ENCODE data around the gene AGPS. TPM values are rescaled to one million over a fixed set of nuclear protein-coding genes. Genes with fewer than 3 reads are reported as not detected.
"Not testable (repeated sequence)": the region's sequence is repeated elsewhere in the genome, so short reads cannot be mapped to it uniquely, and the experiment has no call there.

AGPS gene
- total RNA-seq, 1 donor from 2014 or later = 34.5 TPM

- DNase-seq (ENCODE audit: low spot score) = no peak
Observed at GRCh38 chr2:177385151-177385550, 7.4 kb upstream of the AGPS start.

GRCh38 chr2:177391822-177392372 is 676 bp upstream of the AGPS start:
- no peak for DNase-seq (ENCODE audit: low spot score)

GRCh38 chr2:177393203-177393755 is 706 bp downstream of the AGPS start:
- no peak for DNase-seq (ENCODE audit: low spot score)

GRCh38 chr2:177393824-177394593 is 1.4 kb downstream of the AGPS start:
- DNase-seq (ENCODE audit: low spot score) = no peak

GRCh38 chr2:177394594-177394973 is 2.0 kb downstream of the AGPS start:
- DNase-seq (ENCODE audit: low spot score) = no peak

- DNase-seq (ENCODE audit: low spot score) = no peak
Observed at GRCh38 chr2:177395351-177396065, 2.9 kb downstream of the AGPS start.

DNA sequence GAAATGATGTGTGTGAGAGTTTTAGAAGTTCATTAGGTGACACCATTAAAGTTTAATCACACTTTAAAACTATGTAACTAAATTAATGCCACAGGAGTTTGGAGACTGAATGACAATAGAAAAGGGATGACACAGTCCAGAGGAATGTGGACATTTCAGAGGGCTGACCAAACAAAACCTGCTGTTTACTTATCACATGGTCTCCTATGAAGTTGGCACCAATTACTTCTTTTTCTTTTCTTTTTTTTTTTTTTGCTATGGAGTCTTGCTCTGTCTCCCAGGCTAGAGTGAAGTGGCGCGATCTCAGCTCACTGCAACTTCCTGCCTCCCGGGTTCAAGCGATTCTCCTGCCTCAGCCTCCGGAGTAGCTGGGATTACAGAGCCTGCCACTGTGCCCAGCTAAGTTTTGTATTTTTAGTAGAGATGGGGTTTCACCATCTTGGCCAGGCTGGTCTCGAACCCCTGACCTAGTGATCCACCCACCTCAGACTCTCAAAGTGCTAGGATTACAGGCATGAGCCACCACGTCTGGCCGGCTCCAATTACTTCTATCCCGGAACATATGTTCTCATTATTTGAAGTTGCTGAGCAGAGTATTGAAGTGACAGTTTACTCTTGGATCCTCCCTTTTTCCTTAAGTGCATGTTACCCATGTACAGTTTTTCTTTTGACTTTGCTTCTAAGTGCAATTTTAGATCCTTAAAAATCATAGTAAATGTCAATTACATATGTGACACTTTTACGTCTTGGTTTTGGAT is 4.3 kb downstream of the AGPS start:
- no peak for DNase-seq (ENCODE audit: low spot score)

DNA sequence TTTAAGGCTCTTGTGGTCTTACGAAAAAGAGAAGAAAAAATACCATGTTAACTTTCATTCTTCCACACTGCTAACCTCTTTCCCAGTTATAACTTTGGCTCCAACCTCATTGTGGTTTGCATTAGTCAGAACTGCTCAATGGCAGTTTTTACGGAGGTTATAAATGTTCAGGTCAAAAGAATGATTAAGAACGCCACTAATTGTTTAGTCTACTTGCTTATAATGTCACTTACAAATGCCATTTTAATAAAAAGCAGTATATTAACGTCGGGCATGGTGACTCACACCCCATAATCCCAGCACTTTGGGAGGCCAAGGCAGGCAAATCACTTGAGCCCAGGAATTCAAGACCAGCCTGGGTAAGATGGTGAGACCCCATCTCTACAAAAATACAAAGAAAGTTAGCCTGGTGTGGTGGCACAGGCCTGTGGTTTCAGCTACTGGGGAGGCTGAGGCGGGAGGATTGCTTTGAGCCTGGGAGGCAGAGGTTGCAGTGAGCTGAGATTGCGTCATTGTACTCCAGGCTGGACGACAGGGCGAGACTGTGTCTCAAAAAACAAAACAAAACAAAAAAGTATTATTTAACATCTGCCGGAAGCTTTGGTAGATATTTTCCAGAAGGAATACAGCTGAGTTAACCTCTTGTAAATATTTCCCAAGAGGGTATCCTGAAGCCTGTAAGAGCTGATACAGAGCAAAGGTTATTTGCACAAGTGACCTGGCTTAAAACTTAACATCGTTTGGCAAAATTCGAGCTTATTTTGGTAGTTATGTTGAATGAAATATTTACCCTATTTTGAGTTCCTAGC is 5.1 kb downstream of the AGPS start:
- DNase-seq (ENCODE audit: low spot score) = no peak

- DNase-seq (ENCODE audit: low spot score) = no peak
Observed at GRCh38 chr2:177398290-177398683, 5.7 kb downstream of the AGPS start.

- no peak for DNase-seq (ENCODE audit: low spot score)
Observed at GRCh38 chr2:177398791-177399190, 6.2 kb downstream of the AGPS start.

DNA sequence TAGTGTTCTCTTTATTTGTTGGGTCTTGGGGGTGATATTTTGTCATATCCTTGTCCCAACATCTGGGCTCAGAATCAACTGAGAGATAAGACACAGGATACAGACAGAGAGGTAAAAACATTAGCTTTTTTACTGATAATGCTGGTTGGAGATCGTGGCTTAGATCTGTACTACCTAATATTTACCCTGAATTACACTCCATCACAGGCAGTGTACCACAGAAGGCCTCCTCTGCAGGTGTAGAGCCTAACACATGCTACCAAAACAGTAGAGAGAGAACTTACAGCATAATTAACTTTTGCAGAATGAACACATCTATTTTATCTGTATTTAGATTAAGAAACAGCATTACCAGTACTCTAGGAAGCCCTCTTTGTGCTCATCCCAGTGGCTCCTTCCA is 6.8 kb downstream of the AGPS start:
- no peak for DNase-seq (ENCODE audit: low spot score)

- no peak for DNase-seq (ENCODE audit: low spot score)
Observed at GRCh38 chr2:177400337-177400923, 7.9 kb downstream of the AGPS start.

GRCh38 chr2:177402096-177402495 is 9.5 kb downstream of the AGPS start:
- no peak for DNase-seq (ENCODE audit: low spot score)

- no peak for DNase-seq (ENCODE audit: low spot score)
Observed at GRCh38 chr2:177403838-177404237, 11.3 kb downstream of the AGPS start.

- DNase-seq (ENCODE audit: low spot score) = no peak
Observed at GRCh38 chr2:177404243-177404642, 11.7 kb downstream of the AGPS start.

DNA sequence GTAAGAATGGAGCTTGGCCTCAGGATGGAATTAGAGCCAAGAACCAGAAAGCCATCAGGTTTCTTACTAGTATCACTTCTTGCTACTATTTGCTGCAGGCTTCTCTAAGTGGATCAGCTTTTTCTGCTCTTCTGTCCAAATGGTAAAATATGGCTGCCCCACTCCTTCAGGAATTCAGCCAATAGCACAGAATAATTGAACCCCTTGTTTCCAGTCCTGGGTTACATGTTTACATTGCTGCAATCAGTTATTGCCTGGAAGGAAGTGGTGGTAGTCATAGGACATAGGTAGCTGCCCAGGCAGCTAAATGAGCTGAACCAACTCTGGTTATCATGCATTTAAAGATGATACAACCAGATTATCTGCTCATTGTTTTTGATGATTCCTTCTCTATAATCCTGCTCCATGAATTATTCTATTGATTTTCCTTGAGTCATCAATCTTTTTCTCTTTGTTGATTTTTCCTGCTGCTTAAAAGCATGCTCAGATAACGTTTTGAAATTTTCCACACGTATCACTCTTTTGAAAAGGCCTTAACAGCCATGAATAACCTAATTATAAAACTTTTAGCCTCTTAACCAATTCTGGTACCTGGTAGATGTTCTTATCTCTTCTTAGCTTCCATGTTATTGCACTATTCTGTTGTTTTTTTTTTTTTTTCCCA is 12.6 kb downstream of the AGPS start:
- DNase-seq (ENCODE audit: low spot score) = no peak

GRCh38 chr2:177406182-177406581 is 13.6 kb downstream of the AGPS start:
- DNase-seq (ENCODE audit: low spot score) = no peak

DNA sequence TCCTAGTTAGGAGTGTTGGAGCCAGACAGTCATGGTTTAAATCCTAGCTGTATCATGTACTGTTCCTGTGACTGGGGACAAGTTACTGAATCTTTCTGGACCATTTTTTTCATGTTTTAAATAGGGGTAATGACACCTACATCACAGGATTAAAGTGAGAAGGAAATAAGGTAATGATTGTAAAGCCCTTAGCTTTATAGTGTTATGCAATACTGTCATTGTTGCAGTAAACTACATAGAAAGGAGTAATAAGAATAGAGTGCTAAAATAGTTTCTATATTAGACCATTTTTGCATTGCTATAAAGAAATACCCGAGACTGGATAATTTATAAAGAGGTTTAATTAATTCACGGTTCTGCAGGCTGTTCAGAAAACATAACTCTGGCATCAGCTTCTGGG is 14.5 kb downstream of the AGPS start:
- no peak for DNase-seq (ENCODE audit: low spot score)

GRCh38 chr2:177410629-177411028 is 18.1 kb downstream of the AGPS start:
- DNase-seq (ENCODE audit: low spot score) = not testable (repeated sequence)

DNA sequence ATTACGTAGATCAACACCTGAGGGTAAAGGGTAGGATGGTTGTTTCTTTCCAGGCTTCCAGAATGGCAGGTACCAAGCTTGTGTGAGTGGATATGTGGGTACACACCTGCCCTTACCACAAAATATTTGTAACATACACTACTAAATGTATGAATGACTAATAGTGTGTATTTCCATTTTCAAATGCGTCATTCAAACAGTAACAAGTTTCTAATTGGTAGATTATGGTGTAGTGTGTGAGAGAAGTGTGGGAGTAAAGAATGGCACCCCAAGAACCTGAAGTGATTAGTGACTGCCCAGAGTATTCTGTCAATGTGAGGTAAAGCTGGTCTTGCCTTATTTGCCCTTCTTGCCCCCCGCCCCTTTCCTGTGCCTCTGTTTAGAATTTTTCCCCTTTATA is 21.1 kb downstream of the AGPS start:
- no peak for DNase-seq (ENCODE audit: low spot score)
